Measurements from ENCODE around the gene ZNF568.

Gene ZNF568

GRCh38 chr19:37007587-37008220, 91.6 kb downstream of the ZNF568 start:
- DNase-seq, result peak; percentile 97

DNA sequence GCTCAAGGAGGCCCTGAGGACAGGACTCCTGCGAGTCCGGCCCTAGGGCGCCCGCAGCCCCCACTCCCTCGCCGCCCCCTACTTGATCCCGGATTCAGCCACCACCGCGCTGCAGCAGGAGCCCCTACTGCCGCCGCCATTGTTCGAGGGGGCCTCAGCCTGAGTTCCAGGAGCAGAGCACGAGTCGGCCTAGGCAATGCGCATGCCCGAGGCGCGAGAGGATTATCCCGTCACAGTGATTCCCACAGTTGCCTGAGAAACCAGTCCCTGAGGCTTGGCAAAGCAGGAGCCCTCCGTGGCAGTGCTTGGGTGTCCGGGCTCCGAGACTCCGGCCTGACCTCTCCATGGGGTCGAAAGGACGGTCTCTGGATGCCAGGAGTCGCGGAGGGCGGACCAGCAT, 93.7 kb downstream of the ZNF568 start:
- DNase-seq, result no peak

DNA sequence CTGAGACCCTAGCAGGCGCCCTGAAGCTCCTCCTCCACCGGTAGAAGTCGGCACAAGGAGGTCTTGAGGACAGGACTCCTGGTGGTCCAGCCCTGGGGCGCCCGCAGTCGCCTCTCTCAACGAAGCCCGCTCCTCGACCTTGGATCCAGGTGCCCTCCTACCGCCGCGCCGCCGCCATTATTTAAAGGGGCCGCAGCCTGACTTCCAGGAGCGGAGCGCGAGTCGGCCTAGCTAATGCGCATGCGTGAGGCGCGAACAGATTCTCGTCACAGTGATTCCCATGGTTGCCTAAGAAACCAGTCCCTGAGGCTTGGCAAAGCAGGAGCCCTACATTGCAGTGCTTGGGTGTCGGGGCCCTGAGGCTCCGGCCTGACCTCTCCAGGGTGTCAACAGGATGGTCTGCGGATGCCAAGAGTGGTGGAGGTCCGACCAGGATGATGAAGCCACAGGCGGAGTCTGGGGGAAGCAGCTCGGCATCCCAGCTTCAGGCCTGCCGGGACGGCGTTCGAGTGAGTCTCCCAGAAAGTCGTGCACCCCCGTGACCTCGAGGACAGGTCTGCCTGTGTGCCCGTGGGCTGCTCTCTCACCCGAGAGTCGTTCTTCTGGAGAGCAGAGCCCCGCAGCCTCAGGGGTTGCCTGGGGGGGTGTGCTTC, 96.1 kb downstream of the ZNF568 start:
- no peak for DNase-seq

DNA sequence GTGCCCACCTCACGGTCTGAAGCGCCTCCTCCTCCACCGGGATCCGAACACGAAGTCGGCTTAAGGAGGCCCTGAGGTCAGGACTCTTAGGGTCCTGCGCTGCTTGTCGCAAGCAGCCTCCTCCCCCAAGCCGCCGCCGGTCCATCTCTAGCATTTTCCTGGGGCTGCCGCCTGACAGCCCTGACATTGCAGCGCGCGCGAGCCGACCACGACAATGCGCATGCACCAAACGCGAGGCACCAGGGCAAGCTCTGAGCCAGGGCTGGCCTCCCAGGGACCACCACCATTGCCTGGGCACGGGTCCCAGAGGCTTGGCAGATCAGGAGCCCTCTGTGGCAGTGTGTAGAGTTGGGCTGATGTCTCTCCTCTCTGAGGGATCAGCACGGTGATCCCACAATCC, 98.3 kb downstream of the ZNF568 start:
- no peak for DNase-seq

DNA sequence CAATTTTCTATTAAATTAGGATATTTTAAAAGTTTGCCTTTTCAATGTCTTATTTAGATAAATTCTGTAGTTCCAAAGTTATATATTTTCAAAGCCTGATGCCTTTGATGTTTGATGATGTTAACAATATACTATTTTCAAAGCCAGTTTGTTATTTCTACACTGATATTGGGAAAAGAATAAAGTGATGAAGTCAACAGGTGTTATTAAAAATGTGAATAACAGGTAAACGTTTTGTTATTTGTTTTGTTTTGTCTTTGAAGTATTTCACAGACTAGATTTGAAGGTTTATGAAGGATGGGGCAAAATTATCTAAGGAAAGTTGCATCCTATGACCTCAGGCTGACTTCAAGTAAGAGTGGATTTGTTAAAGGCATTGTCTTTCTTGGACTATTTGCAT, 129.0 kb downstream of the ZNF568 start:
- DNase-seq, result no peak
